K562 (cell line): ENCODE data around the gene CREG2. TPM values are rescaled to one million over a fixed set of nuclear protein-coding genes. Genes with fewer than 3 reads are reported as not detected.

Source experiments
- ATAC-seq: fragments of 200-7000 bp; cut with Tn5 transposase; 3 replicates; pipeline ENCODE4 v1.9.1; 2020; ENCODE audit warnings: moderate library complexity
- BruUV-seq: library from RNA; stranded (reverse); fragments of 400-500 nt; replicated peaks from 2 replicates; lab custom pipeline; 2021; lab: Mats Ljungman, UMichigan
- CTCF ChIA-PET: fragments of 300-600 bp; formaldehyde crosslinking; extraction: SDS; loops from one replicate; lab custom pipeline; 2021; ENCODE audit warnings: low intra/inter-chr PET ratio; lab: Yijun Ruan, JAX
- POLR2A ChIA-PET: fragments of 300-600, 350-650 bp; sonication (Branson Sonifier 250); formaldehyde crosslinking; extraction: SDS; loops from one replicate; lab custom pipeline; 2021; ENCODE audit warnings: antibody characterized with exemption, inconsistent platforms; lab: Yijun Ruan, JAX
- DNase-seq, 4 experiments: peaks; one replicate each; pipeline versions ENCODE4 v3.0.0 to v3.0.0-alpha.2; 2011 to 2018; ENCODE audit warnings: low spot score in 3 of 4, mixed read lengths in 3 of 4; ENCODE audit errors: extremely low read depth in 1 of 4
- FAIRE-seq: peaks from 2 replicates; lab custom pipeline; 2011; peaks lifted over from hg19 to GRCh38; lab: Jason Lieb, UNC
- H2AFZ ChIP-seq: 2 replicates; pipeline ENCODE4 v1.6.0; 2011; ENCODE audit warnings: low read depth, low read length, control low read depth, inconsistent platforms
- H3K27ac ChIP-seq: fragments of 200-600 bp; 3 replicates; pipeline ENCODE4 v1.8.0; 2011; ENCODE audit warnings: low read depth, mild to moderate bottlenecking, control low read depth, inconsistent platforms, low read length, moderate library complexity, mixed read lengths; ENCODE audit errors: extremely low read depth
- H3K27me3 ChIP-seq, 2 experiments: fragments of 300-600 bp in 1 of 2; 2 replicates in 1 of 2; 3 replicates in 1 of 2; pipeline versions ENCODE4 v1.6.0 to v1.8.0; 2011; ENCODE audit warnings: inconsistent platforms in 2 of 2, low read length in 2 of 2, mild to moderate bottlenecking in 1 of 2, mixed read lengths in 1 of 2, moderate library complexity in 1 of 2; ENCODE audit not compliant: control insufficient read depth in 2 of 2, insufficient read depth in 2 of 2
- H3K36me3 ChIP-seq: fragments of 300-600 bp; 3 replicates; pipeline ENCODE4 v1.8.0; 2011; ENCODE audit warnings: mild to moderate bottlenecking, low read length, inconsistent platforms; ENCODE audit not compliant: control insufficient read depth, insufficient read depth
- H3K4me1 ChIP-seq, 2 experiments: fragments of 200-600 bp in 1 of 2; replicated peaks in 1 of 2; 2 replicates in 1 of 2; 3 replicates in 1 of 2; pipeline versions ENCODE4 v1.5.1 to v1.8.0; 2011; ENCODE audit warnings: inconsistent platforms in 2 of 2, low read length in 2 of 2, mild to moderate bottlenecking in 1 of 2, mixed read lengths in 1 of 2, moderate library complexity in 1 of 2; ENCODE audit not compliant: control insufficient read depth in 2 of 2, insufficient read depth in 2 of 2
- H3K4me2 ChIP-seq: 2 replicates; pipeline ENCODE4 v1.6.1; 2011; ENCODE audit warnings: low read length, control low read depth, inconsistent platforms, mixed read lengths; ENCODE audit not compliant: insufficient read depth
- H3K4me3 ChIP-seq: fragments of 200-600 bp; sonication (generic), shearing (Covaris generic); 2 replicates; pipeline ENCODE4 v1.5.1; 2016; ENCODE audit warnings: control low read depth, inconsistent platforms
- H3K79me2 ChIP-seq: fragments of 200-600 bp; 3 replicates; pipeline ENCODE4 v1.8.0; 2011; ENCODE audit warnings: low read length, inconsistent platforms; ENCODE audit not compliant: control insufficient read depth, insufficient read depth
- H3K9ac ChIP-seq, 2 experiments: 2 replicates each; pipeline versions ENCODE4 v1.6.0 to v1.6.1; 2011; ENCODE audit warnings: low read depth in 2 of 2, low read length in 2 of 2, control low read depth in 1 of 2, inconsistent platforms in 1 of 2, mild to moderate bottlenecking in 1 of 2, mixed read lengths in 1 of 2; ENCODE audit not compliant: insufficient read depth in 1 of 2
- H3K9me1 ChIP-seq: one replicate; pipeline ENCODE4 v1.6.0; 2011; ENCODE audit warnings: inconsistent platforms, mild to moderate bottlenecking, low read length, moderate library complexity; ENCODE audit not compliant: control insufficient read depth, insufficient read depth
- H3K9me3 ChIP-seq: replicated peaks from 2 replicates; pipeline ENCODE4 v1.5.1; 2011; ENCODE audit warnings: low read depth, low read length, inconsistent platforms; ENCODE audit not compliant: control insufficient read depth, insufficient read depth
- H4K20me1 ChIP-seq: replicated peaks from 2 replicates; pipeline ENCODE4 v1.6.1; 2011; ENCODE audit warnings: low read length, inconsistent platforms, mixed read lengths; ENCODE audit not compliant: control insufficient read depth, insufficient read depth
- ERF ChIP-seq: fragments of 450-650 bp; formaldehyde crosslinking; IDR thresholded peaks from 2 replicates; pipeline ENCODE4 v1.4.0; 2020; ENCODE audit warnings: mild to moderate bottlenecking, mixed read lengths
- ETV5 ChIP-seq: sonication (generic); formaldehyde crosslinking; IDR thresholded peaks from 2 replicates; pipeline ENCODE4 v1.4.0; 2020; ENCODE audit warnings: low read depth, mild to moderate bottlenecking, missing genetic modification reagents
- SMARCA4 ChIP-seq: fragments of 450-650 bp; IDR thresholded peaks from 2 replicates; pipeline ENCODE4 v1.6.1; 2016
- SMARCC2 ChIP-seq: fragments of 450-650 bp; IDR thresholded peaks from 2 replicates; pipeline ENCODE4 v1.6.1; 2017; ENCODE audit warnings: antibody characterized with exemption, moderate library complexity, mild to moderate bottlenecking, low read depth
- SREBF1 ChIP-seq: fragments of 150-350 bp; IDR thresholded peaks from 2 replicates; pipeline ENCODE4 v1.6.1; 2014; ENCODE audit warnings: antibody characterized with exemption, low read depth, low read length, borderline replicate concordance
- TCFL5 ChIP-seq: fragments of 250-450 bp; sonication (Bioruptor Pico); conservative IDR thresholded peaks from 2 replicates; pipeline ENCODE4 v1.6.1; 2021; ENCODE audit warnings: mild to moderate bottlenecking, moderate library complexity, matching md5 sums
- ZNF134 ChIP-seq: fragments of 250-450 bp; sonication (Bioruptor Pico); conservative IDR thresholded peaks from 2 replicates; pipeline ENCODE4 v1.4.0; 2020
- ZNF282 ChIP-seq: sonication (generic); formaldehyde crosslinking; IDR thresholded peaks from 2 replicates; pipeline ENCODE4 v1.8.1; 2023; ENCODE audit warnings: missing genetic modification reagents
- WGBS: fragments of 100-300 bp; shearing (Covaris generic); methylation state at CpG from one replicate; pipeline ENCODE4 v1.1.6; 2016; ENCODE audit warnings: low coverage, mixed read lengths; ENCODE audit not compliant: insufficient coverage; ENCODE audit errors: missing lambda C conversion rate; 5-methylcytosine and 5-hydroxymethylcytosine counted together
- in situ Hi-C: fragments of 300-500 bp; cut with MboI; formaldehyde crosslinking; loops from 4 replicates; pipeline ENCODE4 v1.15.0; 2018; ENCODE audit warnings: inconsistent platforms, mixed read lengths
- intact Hi-C: fragments of 100-400 bp; cut with micrococcal nuclease; formaldehyde crosslinking; loops from 2 replicates; pipeline ENCODE4 v1.14.2; 2022
- polyA plus RNA-seq, 8 experiments: library from polyadenylated mRNA; depleted of rRNA in 4 of 8; stranded (reverse) in 5 of 8; unstranded in 3 of 8; fragments of >200 nt; fragmentation: Nextera tagmentation in 2 of 8; fragmentation: Illumina TruSeq in 1 of 8; extraction: Ambion mirVana in 2 of 8; extraction: Trizol in 1 of 8; gene quantifications; 2 replicates each; pipeline versions ENCODE4 v1.2.1 to v1.2.3, GENCODE V29; 2011 to 2014; ENCODE audit warnings: inconsistent platforms in 1 of 8, missing spikeins in 1 of 8
- total RNA-seq, 7 experiments: library from RNA; depleted of rRNA in 6 of 7; stranded (reverse); fragments of >200 nt in 6 of 7; fragmentation: Illumina TruSeq in 2 of 7; extraction: Trizol in 2 of 7; gene quantifications; 2 replicates each; pipeline versions ENCODE4 v1.2.1 to v1.2.3, GENCODE V29; 2011 to 2021; ENCODE audit warnings: low replicate concordance in 1 of 7
- TF ChIP-seq, protein P1 (sequence below): sonication (generic); formaldehyde crosslinking; IDR thresholded peaks from 2 replicates; pipeline ENCODE4 v1.8.0; 2022; ENCODE audit warnings: mild to moderate bottlenecking, missing genetic modification reagents
- TF ChIP-seq, protein P2 (sequence below): fragments of 450-650 bp; IDR thresholded peaks from 2 replicates; pipeline ENCODE4 v1.6.1; 2016
- TF ChIP-seq, protein P3 (sequence below): fragments of 450-650 bp; formaldehyde crosslinking; IDR thresholded peaks from 2 replicates; pipeline ENCODE4 v1.4.0; 2020; ENCODE audit warnings: mild to moderate bottlenecking
- TF ChIP-seq, protein P4 (sequence below), 2 experiments: IDR thresholded peaks in 1 of 2; conservative IDR thresholded peaks in 1 of 2; 2 replicates each; pipeline ENCODE4 v1.6.1; 2016; ENCODE audit warnings: low read depth in 2 of 2, mild to moderate bottlenecking in 1 of 2, missing compliant biosample characterization in 1 of 2, missing genetic modification characterization in 1 of 2, moderate library complexity in 1 of 2

The CREG2 gene
- total and polyA plus RNA-seq, 9 of the 15 experiments (the other 6 are each of a cell fraction or from before 2014, with no cell fraction given) = not detected

DNA sequence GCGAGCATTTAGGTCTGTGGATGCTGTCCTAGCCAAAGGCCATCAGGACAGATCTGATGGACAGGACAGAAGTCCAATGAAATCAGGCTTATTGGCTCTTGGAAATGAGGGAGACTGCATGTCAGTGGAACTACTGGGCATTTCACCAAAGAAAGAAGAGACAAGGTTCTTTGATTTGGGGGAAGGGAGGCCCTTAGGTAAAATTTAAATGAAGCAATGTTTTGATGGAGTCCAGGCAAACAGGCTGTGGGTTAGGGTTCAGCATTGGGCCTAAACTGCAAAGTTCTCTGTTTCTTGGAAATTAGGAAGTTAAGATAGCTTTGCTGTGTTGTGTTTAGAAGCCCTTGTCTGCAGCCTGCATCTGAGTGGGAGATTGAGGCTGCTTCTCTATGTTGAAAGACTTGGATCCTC, 47.2 kb downstream of the CREG2 start:
- TF ChIP-seq, protein P1, sequence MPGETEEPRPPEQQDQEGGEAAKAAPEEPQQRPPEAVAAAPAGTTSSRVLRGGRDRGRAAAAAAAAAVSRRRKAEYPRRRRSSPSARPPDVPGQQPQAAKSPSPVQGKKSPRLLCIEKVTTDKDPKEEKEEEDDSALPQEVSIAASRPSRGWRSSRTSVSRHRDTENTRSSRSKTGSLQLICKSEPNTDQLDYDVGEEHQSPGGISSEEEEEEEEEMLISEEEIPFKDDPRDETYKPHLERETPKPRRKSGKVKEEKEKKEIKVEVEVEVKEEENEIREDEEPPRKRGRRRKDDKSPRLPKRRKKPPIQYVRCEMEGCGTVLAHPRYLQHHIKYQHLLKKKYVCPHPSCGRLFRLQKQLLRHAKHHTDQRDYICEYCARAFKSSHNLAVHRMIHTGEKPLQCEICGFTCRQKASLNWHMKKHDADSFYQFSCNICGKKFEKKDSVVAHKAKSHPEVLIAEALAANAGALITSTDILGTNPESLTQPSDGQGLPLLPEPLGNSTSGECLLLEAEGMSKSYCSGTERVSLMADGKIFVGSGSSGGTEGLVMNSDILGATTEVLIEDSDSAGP (CRISPR knock-in tag) = no peak
- TF ChIP-seq, protein P2, sequence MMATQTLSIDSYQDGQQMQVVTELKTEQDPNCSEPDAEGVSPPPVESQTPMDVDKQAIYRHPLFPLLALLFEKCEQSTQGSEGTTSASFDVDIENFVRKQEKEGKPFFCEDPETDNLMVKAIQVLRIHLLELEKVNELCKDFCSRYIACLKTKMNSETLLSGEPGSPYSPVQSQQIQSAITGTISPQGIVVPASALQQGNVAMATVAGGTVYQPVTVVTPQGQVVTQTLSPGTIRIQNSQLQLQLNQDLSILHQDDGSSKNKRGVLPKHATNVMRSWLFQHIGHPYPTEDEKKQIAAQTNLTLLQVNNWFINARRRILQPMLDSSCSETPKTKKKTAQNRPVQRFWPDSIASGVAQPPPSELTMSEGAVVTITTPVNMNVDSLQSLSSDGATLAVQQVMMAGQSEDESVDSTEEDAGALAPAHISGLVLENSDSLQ = peak; percentile 86
- no peak for TF ChIP-seq ZNF134 (CRISPR knock-in tag)
- TF ChIP-seq, protein P3, sequence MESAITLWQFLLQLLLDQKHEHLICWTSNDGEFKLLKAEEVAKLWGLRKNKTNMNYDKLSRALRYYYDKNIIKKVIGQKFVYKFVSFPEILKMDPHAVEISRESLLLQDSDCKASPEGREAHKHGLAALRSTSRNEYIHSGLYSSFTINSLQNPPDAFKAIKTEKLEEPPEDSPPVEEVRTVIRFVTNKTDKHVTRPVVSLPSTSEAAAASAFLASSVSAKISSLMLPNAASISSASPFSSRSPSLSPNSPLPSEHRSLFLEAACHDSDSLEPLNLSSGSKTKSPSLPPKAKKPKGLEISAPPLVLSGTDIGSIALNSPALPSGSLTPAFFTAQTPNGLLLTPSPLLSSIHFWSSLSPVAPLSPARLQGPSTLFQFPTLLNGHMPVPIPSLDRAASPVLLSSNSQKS = no peak
- no peak for TF ChIP-seq TCFL5 (CRISPR knock-in tag)
- TF ChIP-seq ERF (CRISPR knock-in tag) = no peak
- TF ChIP-seq SMARCC2 = no peak
- no peak for TF ChIP-seq ETV5 (CRISPR knock-in tag)
- no peak for TF ChIP-seq SMARCA4
- TF ChIP-seq ZNF282 (CRISPR knock-in tag) = no peak
- TF ChIP-seq SREBF1 = no peak
- TF ChIP-seq, protein P4, sequence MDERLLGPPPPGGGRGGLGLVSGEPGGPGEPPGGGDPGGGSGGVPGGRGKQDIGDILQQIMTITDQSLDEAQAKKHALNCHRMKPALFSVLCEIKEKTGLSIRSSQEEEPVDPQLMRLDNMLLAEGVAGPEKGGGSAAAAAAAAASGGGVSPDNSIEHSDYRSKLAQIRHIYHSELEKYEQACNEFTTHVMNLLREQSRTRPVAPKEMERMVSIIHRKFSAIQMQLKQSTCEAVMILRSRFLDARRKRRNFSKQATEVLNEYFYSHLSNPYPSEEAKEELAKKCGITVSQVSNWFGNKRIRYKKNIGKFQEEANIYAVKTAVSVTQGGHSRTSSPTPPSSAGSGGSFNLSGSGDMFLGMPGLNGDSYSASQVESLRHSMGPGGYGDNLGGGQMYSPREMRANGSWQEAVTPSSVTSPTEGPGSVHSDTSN (CRISPR knock-in tag; IDR thresholded peaks at IDR 0.05; ENCODE audit: low read depth) = no peak
- TF ChIP-seq, protein P4 (tag; conservative IDR thresholded peaks at IDR 0.05; ENCODE audit: low read depth) = peak; percentile 48
- intact Hi-C loops = loop anchor here (1.0 to 10.0 kb wide), 3 partner anchors 47 to 95 kb away; partner anchors contain the start of gene CREG2
- Histone ChIP-seq H3K4me1 (peaks cover 0 to 4% of the 10 kb centered on the region in 2 experiments; a peak in 2 of 5 replicates), H3K27ac (no peak overlapping the region), H3K9ac (no peak overlapping the region), H3K9me3 (no peaks in the 10 kb centered on the region), H3K4me2 (no peak overlapping the region), H3K9me1 (no peaks in the 10 kb centered on the region), H3K36me3 (no peaks in the 10 kb centered on the region), H4K20me1 (no peaks in the 10 kb centered on the region), H3K27me3 (peaks cover 5 to 33% of the 10 kb centered on the region in 2 experiments; a peak in 2 of 5 replicates), H3K4me3 (no peak overlapping the region), H2AFZ (no peak overlapping the region), H3K79me2 (no peaks in the 10 kb centered on the region)
- DNase-seq (no peak), FAIRE-seq (no peak), ATAC-seq (no peak)
- WGBS = 7% methylated on average over 1 of the region's 1 CpG
- POLR2A ChIA-PET = interaction anchor here (0.8 kb wide), 1 partner anchor 10 kb away, joined by 4 read pairs; no protein-coding TSS in a partner anchor
- in situ Hi-C loops = no loop called here
- BruUV-seq = no TSS peak
- CTCF ChIA-PET = no interaction called here
